Amniotic epithelial cell (primary cell): ENCODE results near the gene MYOT.
A peak's percentile ranks its signal among the peaks of the same experiment; 100 is the strongest.
"Not testable (repeated sequence)": the region's sequence is repeated elsewhere in the genome, so short reads cannot be mapped to it uniquely, and the experiment has no call there.

ENCODE experiments used
- DNase-seq: peaks from one replicate; pipeline ENCODE4 v3.0.0-alpha.2; 2010; ENCODE audit warnings: low read depth

MYOT gene

DNA sequence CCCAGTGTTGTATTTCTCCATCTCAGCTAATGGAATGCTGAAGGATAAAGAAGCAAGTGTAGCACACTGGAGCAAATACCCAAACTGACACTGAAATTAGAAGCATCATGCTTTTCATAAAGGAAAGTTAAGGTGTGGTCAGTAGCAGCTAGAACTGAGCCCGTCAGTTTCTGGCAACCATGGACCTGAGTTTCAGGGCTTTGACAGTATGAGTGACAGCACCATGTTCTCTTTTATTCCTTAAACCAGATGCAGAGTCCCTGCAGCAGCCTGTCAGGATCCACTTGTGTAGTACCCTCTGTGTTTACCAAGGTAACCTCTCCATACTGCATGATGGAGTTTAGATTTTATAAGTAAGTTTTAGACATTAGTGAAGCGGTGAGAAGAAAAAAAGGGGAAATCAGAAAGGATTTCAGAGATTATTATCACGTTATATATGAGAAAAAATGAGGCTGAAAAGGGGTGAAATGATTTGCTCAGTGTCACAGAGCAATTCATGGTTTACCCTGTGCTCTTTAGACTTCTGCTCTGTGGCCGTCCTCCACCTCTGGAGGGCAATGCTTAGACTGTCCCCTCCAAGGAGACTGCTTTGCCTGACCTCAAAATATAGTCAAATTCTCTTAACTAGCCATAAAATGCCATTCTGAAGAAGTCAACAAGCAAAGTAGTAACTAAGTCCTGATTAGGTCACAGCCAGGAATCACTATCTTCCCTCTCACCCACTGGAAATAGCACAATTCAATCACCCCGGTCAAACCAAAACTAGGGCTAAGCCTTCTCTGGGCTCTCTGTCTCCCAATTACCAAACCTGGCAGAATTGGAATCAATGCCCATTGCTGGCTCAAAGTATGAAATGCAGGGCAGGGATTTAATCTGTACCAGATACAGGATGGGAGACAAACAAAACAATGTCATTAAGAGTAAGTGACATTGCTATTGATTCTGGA is 10.5 kb upstream of the MYOT start:
- no peak for DNase-seq

DNA sequence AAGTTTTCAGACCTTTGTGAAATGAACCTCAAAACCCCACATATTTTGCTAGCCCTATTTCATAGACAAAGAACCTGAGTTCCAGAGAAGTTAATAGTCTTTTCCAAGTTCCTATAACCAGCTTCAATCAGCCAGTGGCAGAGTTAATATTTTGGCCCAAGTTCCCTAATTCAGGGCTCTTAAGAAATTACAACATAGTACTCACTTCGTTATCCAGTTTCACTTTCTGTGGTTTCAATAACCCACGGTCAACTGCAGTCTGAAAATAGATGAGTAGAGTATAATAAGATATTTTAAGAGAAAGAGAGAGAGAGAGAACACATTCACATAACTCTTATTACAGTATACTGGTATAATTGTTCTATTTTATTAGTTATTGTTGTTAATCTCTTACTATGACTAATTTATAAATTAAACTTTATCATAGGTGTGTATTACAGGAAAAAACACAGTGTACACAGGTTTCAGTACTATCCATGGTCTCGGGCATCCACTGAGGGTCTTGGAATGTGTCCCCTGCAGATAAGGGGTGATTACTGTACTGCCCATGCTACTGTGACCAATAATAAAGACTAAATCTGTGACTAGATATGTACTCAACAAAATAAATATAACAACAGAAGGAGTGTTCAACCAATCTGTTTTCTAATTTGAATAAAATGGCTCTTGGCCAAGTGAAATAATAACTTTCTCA is 9.3 kb upstream of the MYOT start:
- peak; percentile 22 for DNase-seq

DNA sequence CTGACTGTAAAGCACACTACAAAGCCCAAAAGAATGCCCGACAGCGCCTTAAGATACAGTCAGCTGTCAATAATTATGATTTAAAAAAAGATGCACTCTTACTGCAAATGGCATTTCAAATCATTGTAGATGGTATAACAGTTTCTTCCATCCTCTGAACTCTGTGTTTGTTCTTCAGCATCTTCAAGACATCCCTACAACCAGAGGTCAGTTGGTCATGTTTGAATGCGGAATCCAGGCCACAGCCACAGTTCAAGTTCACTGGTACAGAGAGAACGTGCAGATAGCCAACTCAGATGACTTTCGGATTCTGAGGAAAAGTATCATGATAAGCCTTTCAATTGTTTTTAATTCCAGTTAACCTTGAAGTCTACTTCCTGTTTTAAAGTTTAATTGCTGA is 8.7 kb upstream of the MYOT start:
- DNase-seq = no peak

- DNase-seq = no peak
These were observed 5.4 kb upstream of the MYOT start for GRCh38 chr5:137862251-137862650.

- DNase-seq = not testable (repeated sequence)
These were observed 4.0 kb upstream of the MYOT start for GRCh38 chr5:137863653-137864052.

DNA sequence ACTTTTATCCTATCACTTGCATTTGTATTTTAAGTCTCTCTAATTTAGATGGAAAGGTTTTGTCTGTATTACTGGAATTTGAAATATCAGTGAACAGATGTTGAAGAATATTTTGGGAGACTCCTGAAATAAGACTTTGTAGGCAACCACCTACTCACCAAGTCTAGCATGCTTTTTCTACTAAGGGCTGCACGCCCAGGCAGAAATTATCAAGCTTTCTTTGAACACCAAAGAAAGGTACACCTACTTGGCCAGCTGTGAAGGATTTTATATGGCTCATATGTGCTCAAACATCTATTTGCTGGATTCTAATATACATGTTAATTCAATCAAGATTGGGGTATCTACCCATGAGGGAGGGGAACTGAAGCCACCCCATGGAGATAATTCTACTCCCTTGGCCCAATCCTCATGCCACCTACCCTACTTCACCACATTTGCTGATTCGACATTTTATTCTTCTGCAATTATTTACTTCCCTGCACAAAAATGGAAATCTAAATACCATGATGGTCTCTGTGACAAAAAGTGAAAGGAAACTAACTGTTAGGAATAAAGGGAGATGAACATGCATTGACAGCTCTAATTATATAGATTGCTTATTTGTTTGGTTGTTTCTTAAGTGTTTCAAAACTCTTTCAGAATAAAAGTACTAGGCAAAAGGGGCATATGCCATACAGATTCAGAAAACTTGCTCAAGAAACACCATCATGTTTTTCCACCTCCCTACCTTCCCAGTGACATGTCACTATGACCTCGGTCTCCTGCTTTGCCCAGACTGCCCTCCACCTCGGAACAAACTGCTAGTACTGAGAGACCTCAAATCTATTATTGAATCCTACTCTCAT is 895 bp upstream of the MYOT start:
- no peak for DNase-seq

GRCh38 chr5:137870647-137871339 is 3.1 kb downstream of the MYOT start:
- DNase-seq = no peak

GRCh38 chr5:137871571-137871970 is 3.9 kb downstream of the MYOT start:
- no peak for DNase-seq

GRCh38 chr5:137872466-137872865 is 4.8 kb downstream of the MYOT start:
- DNase-seq = no peak

GRCh38 chr5:137876101-137876500 is 8.4 kb downstream of the MYOT start:
- DNase-seq = no peak

- DNase-seq = no peak
These were observed 12.7 kb downstream of the MYOT start for GRCh38 chr5:137880313-137880712.

DNA sequence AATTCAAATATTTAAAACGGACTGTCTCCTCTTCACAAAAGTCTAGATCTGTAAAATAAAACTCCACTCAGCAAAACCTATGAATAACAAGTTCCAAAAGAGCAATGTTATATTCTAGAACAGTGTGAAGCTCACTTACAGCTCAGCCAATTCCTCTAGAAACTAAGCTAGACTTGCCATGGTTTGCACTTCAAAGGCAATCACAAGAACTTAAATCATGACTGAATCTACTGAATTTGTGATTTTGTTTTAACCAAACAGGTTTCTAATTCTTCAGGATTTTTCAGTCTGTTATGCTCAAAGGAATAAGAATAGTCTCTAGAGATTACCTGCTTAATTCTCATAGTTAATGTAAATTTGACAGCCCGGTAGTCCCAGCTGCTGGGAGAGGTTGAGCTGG is 20.2 kb downstream of the MYOT start:
- no peak for DNase-seq

- no peak for DNase-seq
These were observed 20.8 kb downstream of the MYOT start for GRCh38 chr5:137888466-137888862.

- DNase-seq = peak; percentile 85
These were observed 21.5 kb downstream of the MYOT start, which contains the start of gene PKD2L2 for GRCh38 chr5:137888863-137889759. Gene PKD2L2, plus strand, starts transcription at chr5:137889457. Its CDS starts 35 bp downstream, at chr5:137889492.

DNA sequence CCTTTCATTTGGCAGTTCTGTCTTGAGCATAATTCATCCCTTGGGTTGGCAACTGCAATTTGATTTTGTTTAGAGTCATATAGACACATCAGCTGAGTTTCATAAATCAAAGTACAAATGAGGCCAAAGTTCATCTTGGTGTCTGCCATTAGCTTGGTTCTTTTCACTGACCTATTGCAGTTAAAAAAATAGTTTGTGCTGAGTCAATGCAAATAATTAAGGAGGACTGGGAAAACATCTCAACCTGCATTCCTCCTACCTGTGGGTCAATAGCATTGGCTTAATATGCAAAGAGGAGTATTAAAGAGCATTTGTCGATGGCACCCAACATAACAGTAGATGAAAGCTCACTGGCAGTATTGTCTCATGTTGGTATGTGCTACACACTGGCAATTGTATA is 23.2 kb downstream of the MYOT start:
- no peak for DNase-seq

- no peak for DNase-seq
These were observed 24.2 kb downstream of the MYOT start for GRCh38 chr5:137891849-137892248.

- no peak for DNase-seq
These were observed 26.9 kb downstream of the MYOT start for GRCh38 chr5:137894586-137894985.

- no peak for DNase-seq
These were observed 28.9 kb downstream of the MYOT start for GRCh38 chr5:137896560-137896959.

GRCh38 chr5:137899493-137899892 is 31.8 kb downstream of the MYOT start:
- no peak for DNase-seq

DNA sequence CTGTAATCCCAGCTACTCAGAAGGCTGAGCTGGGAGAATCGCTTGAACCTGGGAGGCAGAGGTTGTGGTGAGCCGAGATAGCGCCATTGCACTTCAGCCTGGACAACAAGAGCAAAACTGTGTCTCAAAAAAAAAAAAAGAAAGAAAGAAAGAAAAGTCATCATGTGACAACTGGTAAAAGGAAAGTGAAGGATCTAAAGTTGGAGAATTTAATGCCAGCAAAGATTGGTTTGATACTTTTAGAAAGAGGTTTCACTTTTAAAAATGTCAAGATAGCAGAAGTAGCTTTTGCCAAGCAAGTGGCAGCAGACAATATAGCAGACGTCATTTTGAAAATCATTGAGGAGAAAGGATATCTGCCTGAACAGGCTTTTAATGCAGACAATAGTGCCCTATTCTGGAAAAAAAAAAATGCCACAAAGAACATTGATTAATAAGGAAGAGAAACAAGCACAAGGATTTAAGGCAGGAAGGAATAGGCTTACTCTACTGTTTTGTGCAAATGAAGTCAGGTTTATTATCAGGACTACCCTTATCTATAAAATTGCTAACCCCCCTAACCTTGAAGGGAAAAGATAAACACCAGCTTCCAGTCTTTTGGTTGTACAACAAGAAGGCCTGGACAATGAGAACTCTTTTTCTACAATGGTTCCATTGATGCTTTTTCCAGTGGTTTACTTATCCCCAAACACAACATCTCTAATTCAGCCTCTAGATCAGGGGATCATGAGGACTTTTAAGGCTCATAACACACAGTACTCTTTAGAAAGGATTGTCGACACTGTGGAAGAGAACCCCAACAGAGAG is 33.6 kb downstream of the MYOT start:
- no peak for DNase-seq
